Measurements from ENCODE around the gene NMNAT1.

DNA sequence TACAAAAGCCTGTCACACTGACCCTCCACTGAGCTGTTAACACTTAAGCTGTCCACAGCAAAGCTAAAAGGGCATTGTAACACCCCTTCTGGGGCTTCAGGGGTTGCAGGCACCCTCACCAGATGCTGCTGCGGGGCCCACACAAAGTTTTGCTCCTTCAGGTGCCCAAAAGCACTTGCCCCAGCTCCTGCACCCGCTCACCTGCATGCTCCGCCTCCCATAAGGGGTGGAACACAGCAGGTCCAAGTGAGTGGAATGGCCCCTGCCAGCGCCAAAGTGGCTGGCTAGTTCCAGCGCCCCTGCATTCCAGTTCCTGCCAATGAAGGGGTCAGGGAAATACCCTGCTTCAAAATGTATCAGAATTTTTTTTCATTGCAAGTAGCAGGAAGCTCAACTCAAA lies 46.5 kb downstream of the NMNAT1 start:
- TF ChIP-seq, protein P1, sequence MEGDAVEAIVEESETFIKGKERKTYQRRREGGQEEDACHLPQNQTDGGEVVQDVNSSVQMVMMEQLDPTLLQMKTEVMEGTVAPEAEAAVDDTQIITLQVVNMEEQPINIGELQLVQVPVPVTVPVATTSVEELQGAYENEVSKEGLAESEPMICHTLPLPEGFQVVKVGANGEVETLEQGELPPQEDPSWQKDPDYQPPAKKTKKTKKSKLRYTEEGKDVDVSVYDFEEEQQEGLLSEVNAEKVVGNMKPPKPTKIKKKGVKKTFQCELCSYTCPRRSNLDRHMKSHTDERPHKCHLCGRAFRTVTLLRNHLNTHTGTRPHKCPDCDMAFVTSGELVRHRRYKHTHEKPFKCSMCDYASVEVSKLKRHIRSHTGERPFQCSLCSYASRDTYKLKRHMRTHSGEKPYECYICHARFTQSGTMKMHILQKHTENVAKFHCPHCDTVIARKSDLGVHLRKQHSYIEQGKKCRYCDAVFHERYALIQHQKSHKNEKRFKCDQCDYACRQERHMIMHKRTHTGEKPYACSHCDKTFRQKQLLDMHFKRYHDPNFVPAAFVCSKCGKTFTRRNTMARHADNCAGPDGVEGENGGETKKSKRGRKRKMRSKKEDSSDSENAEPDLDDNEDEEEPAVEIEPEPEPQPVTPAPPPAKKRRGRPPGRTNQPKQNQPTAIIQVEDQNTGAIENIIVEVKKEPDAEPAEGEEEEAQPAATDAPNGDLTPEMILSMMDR (conservative IDR thresholded peaks at IDR 0.05 in 1 of 2, IDR thresholded peaks at IDR 0.05 in 1 of 2; ENCODE audit: extremely low read depth in 1 of 2, insufficient read depth in 1 of 2, low read depth in 1 of 2, low read length in 2 of 2), result no peak
- TF ChIP-seq EZH2 (IDR thresholded peaks at IDR 0.05; ENCODE audit: borderline replicate concordance, low read length), result no peak

Measured in mammary epithelial cell (primary cell).